Measurements from ENCODE around the gene MAMDC4. TPM values are rescaled to one million over a fixed set of nuclear protein-coding genes. Genes with fewer than 3 reads are reported as not detected.

The MAMDC4 gene
- total and polyA plus RNA-seq, 2 of the 13 experiments (the other 11 are each of a cell fraction or from before 2014, with no cell fraction given), result 6.0 to 6.8 TPM

DNA sequence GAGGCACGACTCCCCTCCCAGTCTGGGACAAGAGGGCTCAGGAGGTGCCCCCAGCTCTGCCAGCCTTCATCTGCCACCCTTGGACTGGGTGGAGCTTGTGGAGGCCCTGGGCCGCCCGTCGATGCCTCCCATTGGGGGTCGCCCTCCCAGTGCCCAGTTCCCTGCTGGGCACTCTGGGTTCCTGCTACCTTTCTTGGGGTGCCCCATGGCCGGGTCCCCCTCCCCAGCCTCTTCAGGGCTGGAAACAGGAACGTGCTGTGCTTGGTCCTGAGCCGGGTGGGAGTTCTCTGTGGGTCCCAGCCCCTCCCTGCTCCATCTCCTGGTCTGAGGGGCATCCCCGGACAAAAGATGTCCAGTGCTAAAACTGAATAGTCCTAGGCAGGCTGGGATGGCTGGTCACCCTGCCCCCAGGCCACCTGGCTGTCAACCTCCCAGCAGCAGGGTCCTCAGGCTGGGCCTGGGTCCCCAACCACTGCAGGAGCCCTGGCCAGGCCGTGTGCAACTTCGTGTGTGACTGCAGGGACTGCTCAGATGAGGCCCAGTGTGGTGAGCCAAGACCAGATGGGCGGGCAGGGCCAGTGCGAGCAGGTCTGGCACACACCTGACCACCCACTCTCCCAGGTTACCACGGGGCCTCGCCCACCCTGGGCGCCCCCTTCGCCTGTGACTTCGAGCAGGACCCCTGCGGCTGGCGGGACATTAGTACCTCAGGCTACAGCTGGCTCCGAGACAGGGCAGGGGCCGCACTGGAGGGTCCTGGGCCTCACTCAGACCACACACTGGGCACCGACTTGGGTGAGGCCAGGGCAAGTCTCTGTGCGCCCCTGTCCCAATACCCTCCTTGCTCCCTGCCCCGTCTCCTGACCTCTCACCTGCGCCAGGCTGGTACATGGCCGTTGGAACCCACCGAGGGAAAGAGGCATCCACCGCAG, 784 bp downstream of the MAMDC4 start:
- Histone ChIP-seq H3K4me1 (ENCODE audit: insufficient read depth, low read length) (peaks cover 35% of the 10 kb centered on the region), H3K9me3 (ENCODE audit: low read length) (no peaks in the 10 kb centered on the region), H3K4me3 (replicated peaks in 1 of 3; ENCODE audit: insufficient read depth in 1 of 3, low read depth in 2 of 3, low read length in 3 of 3) (no peak overlapping the region), H3K36me3 (replicated peaks in 1 of 2; ENCODE audit: control insufficient read depth in 1 of 2, insufficient read depth in 2 of 2, low read length in 2 of 2) (peaks cover 11 to 20% of the 10 kb centered on the region in 2 experiments), H3K9ac (ENCODE audit: insufficient read depth, low read depth, low read length) (no peak overlapping the region), H3K27ac (ENCODE audit: extremely low read length, insufficient read depth, low read length) (no peak overlapping the region), H3K27me3 (ENCODE audit: control insufficient read depth in 1 of 2, insufficient read depth in 2 of 2, low read length in 2 of 2) (no peaks in the 10 kb centered on the region; a peak in 1 of 5 replicates), H4K20me1 (ENCODE audit: insufficient read depth, low read length) (peaks cover 9% of the 10 kb centered on the region; the same call in 1 of the 2 replicates), H3K79me2 (ENCODE audit: insufficient read depth, low read length) (peaks cover 15% of the 10 kb centered on the region), H2AFZ (ENCODE audit: low read length) (no peak overlapping the region), H3K4me2 (ENCODE audit: low read depth, low read length) (no peak overlapping the region)
- in situ Hi-C loops (cut with HindIII; ENCODE audit: extremely low pct_ligation_motif_present, low pct_unique_long_range_greater_than_20kb), result no loop called here
- CTCF ChIA-PET (ENCODE audit: low intra/inter-chr PET ratio, low total read pairs), result no interaction called here
- no peak for DNase-seq (ENCODE audit: low spot score)
- BruUV-seq (replicated peaks), result no TSS peak
- ATAC-seq, result no peak
- FAIRE-seq, result no peak
- intact Hi-C loops (cut with micrococcal nuclease; ENCODE audit: unreplicated experiment), result no loop called here
- POLR2A ChIA-PET, result interaction anchor here (1.1 kb wide), 1 partner anchor 22 kb away, joined by 3 read pairs; no protein-coding TSS in a partner anchor
- 91% methylated on average over 9 of the region's 29 CpGs for WGBS (ENCODE audit: low lambda C conversion rate)
- TF ChIP-seq ZNF430 (CRISPR knock-in tag; IDR thresholded peaks at IDR 0.05) (no peak), POLR2G (IDR thresholded peaks at IDR 0.05; ENCODE audit: low read depth, low read length) (peak; percentile 24; the same call in 1 of the 2 replicates), ZNF205 (CRISPR knock-in tag; IDR thresholded peaks at IDR 0.05) (no peak), ZNF274 (CRISPR knock-in tag; IDR thresholded peaks at IDR 0.05) (no peak), HNRNPL (IDR thresholded peaks at IDR 0.05; ENCODE audit: low read depth, low read length) (0 out of 2 replicates have a peak, but pooled peaks have one; percentile 9), RBFOX2 (IDR thresholded peaks at IDR 0.05; ENCODE audit: low read depth, low read length) (peak; percentile 33; the same call in 1 of the 2 replicates), MTA3 (CRISPR knock-in tag; IDR thresholded peaks at IDR 0.05) (no peak), AGO2 (optimal IDR thresholded peaks at IDR 0.05; ENCODE audit: low read depth, low read length) (peak; percentile 56)
